HT1080 (cell line): ENCODE measurements around the gene ZAR1. TPM values are rescaled to one million over a fixed set of nuclear protein-coding genes. Genes with fewer than 3 reads are reported as not detected.

Experiments
- total RNA-seq: library from RNA; depleted of rRNA; stranded (reverse); fragments of >200 nt; shearing (Covaris generic); gene quantifications from 2 replicates; pipeline ENCODE4 v1.2.3, GENCODE V29; 2014; rRNA removed

The ZAR1 gene
- total RNA-seq, 1 experiment from 2014 or later: not detected

Other genes starting within 250 kb of the ZAR1 start
- gene TEC, start 220.4 kb upstream of the ZAR1 start, total RNA-seq: 1.3 and 4.1 TPM in 2 replicates
- 37.3 and 64.1 TPM in 2 replicates for gene SLAIN2, start 148.7 kb upstream of the ZAR1 start, total RNA-seq
- gene SLC10A4, start 6.9 kb upstream of the ZAR1 start, total RNA-seq: 1.00 and 1.1 TPM in 2 replicates